SK-N-SH (cell line): ENCODE data around the gene BAG5. TPM values are rescaled to one million over a fixed set of nuclear protein-coding genes. Genes with fewer than 3 reads are reported as not detected.

Source experiments
- CTCF ChIA-PET: fragments of 300-600, 350-600 bp; formaldehyde crosslinking; extraction: SDS; loops from one replicate; lab custom pipeline; 2021; lab: Yijun Ruan, JAX
- POLR2A ChIA-PET: fragments of 350-600 bp; sonication (Branson Sonifier 250); formaldehyde crosslinking; extraction: SDS; loops from one replicate; lab custom pipeline; 2020; ENCODE audit warnings: antibody characterized with exemption, inconsistent platforms; lab: Yijun Ruan, JAX
- DNase-seq: peaks from one replicate; pipeline ENCODE4 v3.0.0; 2012
- H2AFZ ChIP-seq: fragments of 200-600 bp; sonication (generic); 2 replicates; pipeline ENCODE4 v1.8.1; 2016; ENCODE audit warnings: antibody characterized with exemption, mild to moderate bottlenecking, low read depth
- H3F3A ChIP-seq: fragments of 200-600 bp; sonication (generic); replicated peaks from 2 replicates; pipeline ENCODE3; 2016; ENCODE audit warnings: antibody characterized with exemption, mild to moderate bottlenecking; ENCODE audit not compliant: insufficient read depth
- H3K27ac ChIP-seq, 2 experiments: fragments of 200-500 bp in 1 of 2; fragments of 200-600 bp in 1 of 2; sonication (Bioruptor generic) in 1 of 2; sonication (generic), shearing (Covaris generic) in 1 of 2; 2 replicates each; pipeline versions ENCODE4 v1.5.1 to v1.6.1; 2014 to 2016; ENCODE audit warnings: low read depth in 2 of 2, inconsistent platforms in 1 of 2, low read length in 1 of 2, mild to moderate bottlenecking in 1 of 2, mixed read lengths in 1 of 2
- H3K27me3 ChIP-seq: fragments of 200-600 bp; sonication (generic), shearing (Covaris generic); 2 replicates; pipeline ENCODE4 v1.6.1; 2016; ENCODE audit warnings: mixed run types; ENCODE audit not compliant: insufficient read depth
- H3K36me3 ChIP-seq, 2 experiments: fragments of 200-500 bp in 1 of 2; fragments of 200-600 bp in 1 of 2; sonication (Bioruptor generic) in 1 of 2; sonication (generic) in 1 of 2; replicated peaks in 1 of 2; 2 replicates each; pipeline versions ENCODE3 to v1.5.1; 2014 to 2016; ENCODE audit warnings: low read length in 1 of 2, mild to moderate bottlenecking in 1 of 2; ENCODE audit not compliant: insufficient read depth in 2 of 2, control insufficient read depth in 1 of 2
- H3K4me1 ChIP-seq, 2 experiments: fragments of 200-500 bp in 1 of 2; fragments of 200-600 bp in 1 of 2; sonication (Bioruptor generic) in 1 of 2; sonication (generic), shearing (Covaris generic) in 1 of 2; 2 replicates each; pipeline versions ENCODE4 v1.5.1 to v1.6.1; 2014 to 2016; ENCODE audit warnings: low read depth in 1 of 2, low read length in 1 of 2, mixed run types in 1 of 2; ENCODE audit not compliant: insufficient read depth in 2 of 2, control insufficient read depth in 1 of 2
- H3K4me2 ChIP-seq: fragments of 200-600 bp; sonication (generic), shearing (Covaris generic); 2 replicates; pipeline ENCODE4 v1.6.1; 2017; ENCODE audit warnings: mixed run types
- H3K4me3 ChIP-seq, 2 experiments: fragments of 200-500 bp in 1 of 2; fragments of 200-600 bp in 1 of 2; sonication (Bioruptor generic) in 1 of 2; sonication (generic), shearing (Covaris generic) in 1 of 2; 2 replicates each; pipeline versions ENCODE4 v1.5.1 to v1.8.1; 2014 to 2016; ENCODE audit warnings: low read depth in 2 of 2, inconsistent platforms in 1 of 2, low read length in 1 of 2, mild to moderate bottlenecking in 1 of 2, mixed read lengths in 1 of 2, moderate library complexity in 1 of 2
- H3K79me2 ChIP-seq: fragments of 200-600 bp; sonication (generic); 2 replicates; pipeline ENCODE4 v1.8.1; 2017; ENCODE audit warnings: mild to moderate bottlenecking; ENCODE audit not compliant: insufficient read depth
- H3K9ac ChIP-seq: fragments of 200-600 bp; sonication (generic); 2 replicates; pipeline ENCODE4 v1.6.1; 2017; ENCODE audit warnings: mixed run types
- H3K9me2 ChIP-seq: fragments of 200-600 bp; sonication (generic); 2 replicates; pipeline ENCODE4 v1.6.1; 2017; ENCODE audit warnings: mixed run types
- H3K9me3 ChIP-seq: fragments of 200-600 bp; sonication (generic); 2 replicates; pipeline ENCODE4 v1.6.1; 2017; ENCODE audit warnings: mixed run types, mild to moderate bottlenecking, moderate library complexity
- H4K20me1 ChIP-seq: fragments of 200-600 bp; sonication (generic); 2 replicates; pipeline ENCODE4 v1.6.1; 2017; ENCODE audit warnings: mild to moderate bottlenecking, mixed run types; ENCODE audit not compliant: insufficient read depth
- CHD2 ChIP-seq: fragments of 150-350 bp; IDR thresholded peaks from 2 replicates; pipeline ENCODE4 v1.6.1; 2018; ENCODE audit warnings: low read length; ENCODE audit not compliant: partially characterized antibody
- CTCF ChIP-seq: fragments of 200-600 bp; sonication (generic); IDR thresholded peaks from 2 replicates; pipeline ENCODE4 v1.6.1; 2017; ENCODE audit warnings: antibody characterized with exemption, mild to moderate bottlenecking, moderate library complexity
- ELF1 ChIP-seq: IDR thresholded peaks from 2 replicates; pipeline ENCODE4 v1.4.0; 2012
- EP300 ChIP-seq, 2 experiments: IDR thresholded peaks; 2 replicates each; pipeline versions ENCODE4 v1.4.0 to v1.6.1; 2012; ENCODE audit warnings: borderline replicate concordance in 1 of 2, low read depth in 1 of 2, low read length in 1 of 2
- FOSL2 ChIP-seq: IDR thresholded peaks from 2 replicates; pipeline ENCODE4 v1.4.0; 2012; ENCODE audit warnings: low read depth, mild to moderate bottlenecking, moderate library complexity, borderline replicate concordance
- MAX ChIP-seq: IDR thresholded peaks from 2 replicates; pipeline ENCODE4 v1.4.0; 2012; ENCODE audit warnings: low read depth
- PBX3 ChIP-seq: IDR thresholded peaks from 2 replicates; pipeline ENCODE4; 2012
- RCOR1 ChIP-seq: fragments of 150-350 bp; IDR thresholded peaks from 2 replicates; pipeline ENCODE4 v1.6.1; 2017; ENCODE audit warnings: antibody characterized with exemption, low read length
- REST ChIP-seq: IDR thresholded peaks from 2 replicates; pipeline ENCODE4 v1.6.1; 2012; ENCODE audit warnings: mild to moderate bottlenecking, low read depth, low read length, moderate library complexity
- RXRA ChIP-seq: IDR thresholded peaks from 2 replicates; pipeline ENCODE4 v1.4.0; 2012; ENCODE audit warnings: low read depth, mild to moderate bottlenecking, borderline replicate concordance
- TAF1 ChIP-seq: IDR thresholded peaks from 2 replicates; pipeline ENCODE4 v1.6.1; 2012; ENCODE audit warnings: low read depth, mild to moderate bottlenecking, low read length, moderate library complexity, borderline replicate concordance
- USF1 ChIP-seq: IDR thresholded peaks from 2 replicates; pipeline ENCODE4 v1.4.0; 2012; ENCODE audit warnings: low read depth, borderline replicate concordance
- WGBS: methylation state at CpG from one replicate; pipeline ENCODE4 v1.1.6; 2017; ENCODE audit warnings: low lambda C conversion rate; 5-methylcytosine and 5-hydroxymethylcytosine counted together
- polyA plus RNA-seq, 3 experiments: library from polyadenylated mRNA; depleted of rRNA; stranded (reverse); fragments of >200 nt; gene quantifications; 2 replicates each; pipeline ENCODE4 v1.2.3, GENCODE V29; 2012

Gene BAG5
- polyA plus RNA-seq, 1 of the 3 experiments (the other 2 are of a cell fraction), result 5.2 TPM

- Histone ChIP-seq H3K9ac (no peak overlapping the region), H3K36me3 (peaks cover 0 to 4% of the 10 kb centered on the region in 2 experiments), H3K4me2 (no peak overlapping the region), H3K4me3 (no peak overlapping the region), H3K79me2 (no peaks in the 10 kb centered on the region), H2AFZ (no peak overlapping the region), H3K9me3 (no peaks in the 10 kb centered on the region), H3K27ac (no peak overlapping the region; a peak in 1 of 4 replicates), H3F3A (peaks cover 9% of the 10 kb centered on the region), H3K4me1 (peaks cover 0 to 20% of the 10 kb centered on the region in 2 experiments; a peak in 1 of 4 replicates), H3K27me3 (peaks cover 16% of the 10 kb centered on the region), H4K20me1 (no peaks in the 10 kb centered on the region), H3K9me2 (no peaks in the 10 kb centered on the region)
- 55% methylated on average over 5 of the region's 22 CpGs for WGBS
- peak; percentile 30 for DNase-seq
- POLR2A ChIA-PET, result interaction anchor here (1.2 kb wide), 1 partner anchor 27 kb away, joined by 3 read pairs; no protein-coding TSS in a partner anchor
- CTCF ChIA-PET, result interaction anchor here (1.2 to 9.6 kb wide), 6 partner anchors 11 to 70 kb away, joined by 5 to 194 read pairs (median 60); partner anchors contain the start of gene TRMT61A
- no peak for TF ChIP-seq PBX3
- TF ChIP-seq USF1, result no peak
- no peak for TF ChIP-seq TAF1
- no peak for TF ChIP-seq ELF1
- TF ChIP-seq CHD2, result no peak
- TF ChIP-seq EP300 (IDR thresholded peaks at IDR 0.05; ENCODE audit: borderline replicate concordance in 1 of 2, low read depth in 1 of 2, low read length in 1 of 2), result no peak
- no peak for TF ChIP-seq MAX
- TF ChIP-seq FOSL2, result no peak
- TF ChIP-seq REST, result no peak
- no peak for TF ChIP-seq RXRA
- TF ChIP-seq RCOR1, result no peak
- TF ChIP-seq CTCF, result no peak
Observed at GRCh38 chr14:103519837-103520212, 42.6 kb downstream of the BAG5 start.
